SK-N-SH (cell line): ENCODE data around the gene BCR. TPM values are rescaled to one million over a fixed set of nuclear protein-coding genes. Genes with fewer than 3 reads are reported as not detected.

Experiments used
- CTCF ChIA-PET: fragments of 300-600, 350-600 bp; formaldehyde crosslinking; extraction: SDS; loops from one replicate; lab custom pipeline; 2021; lab: Yijun Ruan, JAX
- POLR2A ChIA-PET: fragments of 350-600 bp; sonication (Branson Sonifier 250); formaldehyde crosslinking; extraction: SDS; loops from one replicate; lab custom pipeline; 2020; ENCODE audit warnings: antibody characterized with exemption, inconsistent platforms; lab: Yijun Ruan, JAX
- DNase-seq: peaks from one replicate; pipeline ENCODE4 v3.0.0; 2012
- H2AFZ ChIP-seq: fragments of 200-600 bp; sonication (generic); 2 replicates; pipeline ENCODE4 v1.8.1; 2016; ENCODE audit warnings: antibody characterized with exemption, mild to moderate bottlenecking, low read depth
- H3F3A ChIP-seq: fragments of 200-600 bp; sonication (generic); replicated peaks from 2 replicates; pipeline ENCODE3; 2016; ENCODE audit warnings: antibody characterized with exemption, mild to moderate bottlenecking; ENCODE audit not compliant: insufficient read depth
- H3K27ac ChIP-seq, 2 experiments: fragments of 200-500 bp in 1 of 2; fragments of 200-600 bp in 1 of 2; sonication (Bioruptor generic) in 1 of 2; sonication (generic), shearing (Covaris generic) in 1 of 2; 2 replicates each; pipeline versions ENCODE4 v1.5.1 to v1.6.1; 2014 to 2016; ENCODE audit warnings: low read depth in 2 of 2, inconsistent platforms in 1 of 2, low read length in 1 of 2, mild to moderate bottlenecking in 1 of 2, mixed read lengths in 1 of 2
- H3K27me3 ChIP-seq: fragments of 200-600 bp; sonication (generic), shearing (Covaris generic); 2 replicates; pipeline ENCODE4 v1.6.1; 2016; ENCODE audit warnings: mixed run types; ENCODE audit not compliant: insufficient read depth
- H3K36me3 ChIP-seq, 2 experiments: fragments of 200-500 bp in 1 of 2; fragments of 200-600 bp in 1 of 2; sonication (Bioruptor generic) in 1 of 2; sonication (generic) in 1 of 2; replicated peaks in 1 of 2; 2 replicates each; pipeline versions ENCODE3 to v1.5.1; 2014 to 2016; ENCODE audit warnings: low read length in 1 of 2, mild to moderate bottlenecking in 1 of 2; ENCODE audit not compliant: insufficient read depth in 2 of 2, control insufficient read depth in 1 of 2
- H3K4me1 ChIP-seq, 2 experiments: fragments of 200-500 bp in 1 of 2; fragments of 200-600 bp in 1 of 2; sonication (Bioruptor generic) in 1 of 2; sonication (generic), shearing (Covaris generic) in 1 of 2; 2 replicates each; pipeline versions ENCODE4 v1.5.1 to v1.6.1; 2014 to 2016; ENCODE audit warnings: low read depth in 1 of 2, low read length in 1 of 2, mixed run types in 1 of 2; ENCODE audit not compliant: insufficient read depth in 2 of 2, control insufficient read depth in 1 of 2
- H3K4me2 ChIP-seq: fragments of 200-600 bp; sonication (generic), shearing (Covaris generic); 2 replicates; pipeline ENCODE4 v1.6.1; 2017; ENCODE audit warnings: mixed run types
- H3K4me3 ChIP-seq, 2 experiments: fragments of 200-500 bp in 1 of 2; fragments of 200-600 bp in 1 of 2; sonication (Bioruptor generic) in 1 of 2; sonication (generic), shearing (Covaris generic) in 1 of 2; 2 replicates each; pipeline versions ENCODE4 v1.5.1 to v1.8.1; 2014 to 2016; ENCODE audit warnings: low read depth in 2 of 2, inconsistent platforms in 1 of 2, low read length in 1 of 2, mild to moderate bottlenecking in 1 of 2, mixed read lengths in 1 of 2, moderate library complexity in 1 of 2
- H3K79me2 ChIP-seq: fragments of 200-600 bp; sonication (generic); 2 replicates; pipeline ENCODE4 v1.8.1; 2017; ENCODE audit warnings: mild to moderate bottlenecking; ENCODE audit not compliant: insufficient read depth
- H3K9ac ChIP-seq: fragments of 200-600 bp; sonication (generic); 2 replicates; pipeline ENCODE4 v1.6.1; 2017; ENCODE audit warnings: mixed run types
- H3K9me2 ChIP-seq: fragments of 200-600 bp; sonication (generic); 2 replicates; pipeline ENCODE4 v1.6.1; 2017; ENCODE audit warnings: mixed run types
- H3K9me3 ChIP-seq: fragments of 200-600 bp; sonication (generic); 2 replicates; pipeline ENCODE4 v1.6.1; 2017; ENCODE audit warnings: mixed run types, mild to moderate bottlenecking, moderate library complexity
- H4K20me1 ChIP-seq: fragments of 200-600 bp; sonication (generic); 2 replicates; pipeline ENCODE4 v1.6.1; 2017; ENCODE audit warnings: mild to moderate bottlenecking, mixed run types; ENCODE audit not compliant: insufficient read depth
- FOXJ3 ChIP-seq: sonication (generic); formaldehyde crosslinking; IDR thresholded peaks from 2 replicates; pipeline ENCODE4 v1.5.1; 2020; ENCODE audit warnings: mild to moderate bottlenecking, missing genetic modification reagents
- FOXM1 ChIP-seq: IDR thresholded peaks from 2 replicates; pipeline ENCODE4 v1.4.0; 2012; ENCODE audit warnings: low read depth, mild to moderate bottlenecking
- GATA2 ChIP-seq: sonication (generic); formaldehyde crosslinking; IDR thresholded peaks from 2 replicates; pipeline ENCODE4 v1.5.0; 2020; ENCODE audit warnings: mild to moderate bottlenecking, missing genetic modification reagents
- MEF2A ChIP-seq: IDR thresholded peaks from 2 replicates; pipeline ENCODE4 v1.4.0; 2012; ENCODE audit warnings: low read depth, borderline replicate concordance
- NFIC ChIP-seq: IDR thresholded peaks from 2 replicates; pipeline ENCODE4 v1.4.0; 2012; ENCODE audit warnings: borderline replicate concordance
- NRF1 ChIP-seq: IDR thresholded peaks from 2 replicates; pipeline ENCODE4 v1.6.1; 2012; ENCODE audit warnings: low read depth, mild to moderate bottlenecking, low read length
- RCOR1 ChIP-seq: fragments of 150-350 bp; IDR thresholded peaks from 2 replicates; pipeline ENCODE4 v1.6.1; 2017; ENCODE audit warnings: antibody characterized with exemption, low read length
- RFX5 ChIP-seq: IDR thresholded peaks from 2 replicates; pipeline ENCODE4 v1.6.1; 2012; ENCODE audit warnings: mild to moderate bottlenecking, improper control_type of control experiment, low read length
- RXRA ChIP-seq: IDR thresholded peaks from 2 replicates; pipeline ENCODE4 v1.4.0; 2012; ENCODE audit warnings: low read depth, mild to moderate bottlenecking, borderline replicate concordance
- TAF1 ChIP-seq: IDR thresholded peaks from 2 replicates; pipeline ENCODE4 v1.6.1; 2012; ENCODE audit warnings: low read depth, mild to moderate bottlenecking, low read length, moderate library complexity, borderline replicate concordance
- TEAD4 ChIP-seq: IDR thresholded peaks from 2 replicates; pipeline ENCODE4 v1.4.0; 2012; ENCODE audit warnings: mild to moderate bottlenecking, borderline replicate concordance; ENCODE audit not compliant: insufficient read depth
- YY1 ChIP-seq: IDR thresholded peaks from 2 replicates; pipeline ENCODE4 v1.4.0; 2012; ENCODE audit warnings: low read depth, mild to moderate bottlenecking
- ZBTB33 ChIP-seq: IDR thresholded peaks from 2 replicates; pipeline ENCODE4 v1.4.0; 2012; ENCODE audit warnings: low read depth, borderline replicate concordance
- WGBS: methylation state at CpG from one replicate; pipeline ENCODE4 v1.1.6; 2017; ENCODE audit warnings: low lambda C conversion rate; 5-methylcytosine and 5-hydroxymethylcytosine counted together
- polyA plus RNA-seq, 3 experiments: library from polyadenylated mRNA; depleted of rRNA; stranded (reverse); fragments of >200 nt; gene quantifications; 2 replicates each; pipeline ENCODE4 v1.2.3, GENCODE V29; 2012
- TF ChIP-seq, protein P1 (sequence below): fragments of 200-600 bp; sonication (generic); IDR thresholded peaks from 2 replicates; pipeline ENCODE4 v1.6.1; 2017; ENCODE audit warnings: antibody characterized with exemption, mild to moderate bottlenecking, moderate library complexity
- TF ChIP-seq, protein P2 (sequence below): IDR thresholded peaks from 2 replicates; pipeline ENCODE4; 2012

Gene BCR
- polyA plus RNA-seq, 1 of the 3 experiments (the other 2 are of a cell fraction) = 50.9 TPM

DNA sequence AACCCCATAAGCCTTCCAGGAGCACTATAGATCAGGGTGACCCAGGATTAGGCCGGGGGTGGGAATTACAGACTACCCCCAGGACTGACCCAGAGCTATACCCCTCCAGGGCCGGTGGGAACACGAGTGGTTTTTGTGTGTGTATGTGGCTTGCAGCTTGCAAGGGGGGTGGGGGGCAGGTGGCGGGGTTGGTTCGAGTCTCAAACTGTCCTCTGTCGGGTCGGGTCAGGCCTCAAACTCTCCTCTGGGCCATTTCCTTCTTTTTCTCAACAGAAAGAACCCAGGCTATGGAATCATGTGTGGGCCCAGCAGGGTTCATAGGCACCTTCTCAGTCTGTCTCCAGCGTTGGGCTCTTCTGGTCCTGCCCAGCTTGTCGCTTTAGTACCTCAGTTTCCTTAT, 58.4 kb downstream of the BCR start:
- H3K9ac ChIP-seq = no peak overlapping the region
- H4K20me1 ChIP-seq = peaks cover 24% of the 10 kb centered on the region
- no peaks in the 10 kb centered on the region for H3K36me3 ChIP-seq
- H3K4me1 ChIP-seq = peaks cover 18 to 56% of the 10 kb centered on the region in 2 experiments; a peak in 2 of 4 replicates
- H3K27ac ChIP-seq = no peak overlapping the region
- no peak overlapping the region for H3K4me2 ChIP-seq
- DNase-seq = no peak
- TF ChIP-seq, protein P1, sequence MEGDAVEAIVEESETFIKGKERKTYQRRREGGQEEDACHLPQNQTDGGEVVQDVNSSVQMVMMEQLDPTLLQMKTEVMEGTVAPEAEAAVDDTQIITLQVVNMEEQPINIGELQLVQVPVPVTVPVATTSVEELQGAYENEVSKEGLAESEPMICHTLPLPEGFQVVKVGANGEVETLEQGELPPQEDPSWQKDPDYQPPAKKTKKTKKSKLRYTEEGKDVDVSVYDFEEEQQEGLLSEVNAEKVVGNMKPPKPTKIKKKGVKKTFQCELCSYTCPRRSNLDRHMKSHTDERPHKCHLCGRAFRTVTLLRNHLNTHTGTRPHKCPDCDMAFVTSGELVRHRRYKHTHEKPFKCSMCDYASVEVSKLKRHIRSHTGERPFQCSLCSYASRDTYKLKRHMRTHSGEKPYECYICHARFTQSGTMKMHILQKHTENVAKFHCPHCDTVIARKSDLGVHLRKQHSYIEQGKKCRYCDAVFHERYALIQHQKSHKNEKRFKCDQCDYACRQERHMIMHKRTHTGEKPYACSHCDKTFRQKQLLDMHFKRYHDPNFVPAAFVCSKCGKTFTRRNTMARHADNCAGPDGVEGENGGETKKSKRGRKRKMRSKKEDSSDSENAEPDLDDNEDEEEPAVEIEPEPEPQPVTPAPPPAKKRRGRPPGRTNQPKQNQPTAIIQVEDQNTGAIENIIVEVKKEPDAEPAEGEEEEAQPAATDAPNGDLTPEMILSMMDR = no peak
- TF ChIP-seq RCOR1 (no peak), GATA2 (no peak), FOXJ3 (no peak), YY1 (no peak), TAF1 (no peak), RFX5 (no peak), NRF1 (no peak), ZBTB33 (no peak), MEF2A (no peak), FOXM1 (no peak), RXRA (no peak), NFIC (no peak), TEAD4 (no peak)
- TF ChIP-seq, protein P2, sequence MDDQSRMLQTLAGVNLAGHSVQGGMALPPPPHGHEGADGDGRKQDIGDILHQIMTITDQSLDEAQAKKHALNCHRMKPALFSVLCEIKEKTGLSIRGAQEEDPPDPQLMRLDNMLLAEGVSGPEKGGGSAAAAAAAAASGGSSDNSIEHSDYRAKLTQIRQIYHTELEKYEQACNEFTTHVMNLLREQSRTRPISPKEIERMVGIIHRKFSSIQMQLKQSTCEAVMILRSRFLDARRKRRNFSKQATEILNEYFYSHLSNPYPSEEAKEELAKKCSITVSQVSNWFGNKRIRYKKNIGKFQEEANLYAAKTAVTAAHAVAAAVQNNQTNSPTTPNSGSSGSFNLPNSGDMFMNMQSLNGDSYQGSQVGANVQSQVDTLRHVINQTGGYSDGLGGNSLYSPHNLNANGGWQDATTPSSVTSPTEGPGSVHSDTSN = no peak
- 98% methylated on average over 8 of the region's 9 CpGs for WGBS
- ChIA-PET POLR2A (no interaction called here), CTCF (interaction anchor here (0.8 to 2.5 kb wide), 3 partner anchors 10 to 58 kb away, joined by 3 to 13 read pairs (median 3); partner anchors contain the start of gene BCR)
- peaks cover 57% of the 10 kb centered on the region; the same call in 1 of the 2 replicates for H3K79me2 ChIP-seq
- H2AFZ ChIP-seq = no peak overlapping the region
- H3K27me3 ChIP-seq = no peaks in the 10 kb centered on the region
- no peaks in the 10 kb centered on the region for H3K9me3 ChIP-seq
- no peaks in the 10 kb centered on the region for H3K9me2 ChIP-seq
- H3F3A ChIP-seq = no peaks in the 10 kb centered on the region
- no peak overlapping the region for H3K4me3 ChIP-seq
